Type B pancreatic cell (in vitro differentiated cells): ENCODE data around the gene HEATR5A. TPM values are rescaled to one million over a fixed set of nuclear protein-coding genes. Genes with fewer than 3 reads are reported as not detected.

ENCODE experiments used
- DNase-seq: peaks from one replicate; pipeline ENCODE4 v3.0.0; 2021; ENCODE audit warnings: mixed read lengths; ENCODE audit not compliant: unreplicated experiment; ENCODE audit errors: extremely low spot score
- H3K27ac Mint-ChIP-seq: 2 replicates; pipeline ENCODE4 v1.8.0; 2021; ENCODE audit warnings: mild to moderate bottlenecking, mixed read lengths
- H3K27me3 Mint-ChIP-seq: 2 replicates; pipeline ENCODE4 v1.8.0; 2021; ENCODE audit warnings: mixed read lengths
- H3K36me3 Mint-ChIP-seq: 2 replicates; pipeline ENCODE4 v1.8.0; 2021; ENCODE audit warnings: mixed read lengths
- H3K4me1 Mint-ChIP-seq: one replicate; pipeline ENCODE4 v1.8.0; 2021; ENCODE audit warnings: mixed read lengths; ENCODE audit not compliant: unreplicated experiment
- H3K4me3 Mint-ChIP-seq: 2 replicates; pipeline ENCODE4 v1.8.0; 2021; ENCODE audit warnings: mild to moderate bottlenecking, mixed read lengths
- H3K9me3 Mint-ChIP-seq: 2 replicates; pipeline ENCODE4 v1.8.0; 2021; ENCODE audit warnings: mixed read lengths
- CTCF ChIP-seq: fragments of 200-600 bp; sonication (generic); conservative IDR thresholded peaks from 2 replicates; pipeline ENCODE4 v1.5.0; 2021; ENCODE audit warnings: antibody characterized with exemption, mild to moderate bottlenecking
- total RNA-seq: library from RNA; stranded (reverse); gene quantifications from 2 replicates; pipeline ENCODE4 v1.2.1, GENCODE V29; 2021; ENCODE audit warnings: low replicate concordance

Gene HEATR5A
- total RNA-seq, 1 donor from 2014 or later, result 26.3 TPM

GRCh38 chr14:31430634-31431264 lies 10.4 kb upstream of the HEATR5A start:
- no peak for DNase-seq
- H3K4me3 Mint-ChIP-seq, result no peak overlapping the region

DNA sequence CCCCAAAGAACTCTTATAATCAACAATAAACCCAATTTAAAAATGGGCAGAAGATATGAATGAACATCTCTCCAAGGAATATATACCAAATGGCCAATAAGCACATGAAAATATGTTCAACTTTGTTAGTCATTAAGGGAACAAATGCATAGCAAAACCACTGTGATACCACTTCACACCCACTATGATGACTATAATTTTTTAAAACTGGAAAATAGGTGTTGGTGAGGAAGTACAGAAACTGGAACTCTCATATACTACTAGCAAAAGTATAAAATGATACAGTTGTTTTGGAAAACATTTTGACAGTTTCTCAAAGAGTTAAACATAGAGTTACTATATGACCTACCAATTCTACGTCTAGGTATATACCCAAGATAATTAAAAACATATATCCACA lies 9.4 kb upstream of the HEATR5A start:
- H3K36me3 Mint-ChIP-seq, result peaks cover 8% of the 10 kb centered on the region
- no peak for DNase-seq
- H3K27me3 Mint-ChIP-seq, result no peaks in the 10 kb centered on the region
- H3K27ac Mint-ChIP-seq, result no peak overlapping the region
- H3K9me3 Mint-ChIP-seq, result peaks cover 5% of the 10 kb centered on the region
- no peak overlapping the region for H3K4me3 Mint-ChIP-seq
- TF ChIP-seq CTCF, result no peak
- no peaks in the 10 kb centered on the region for H3K4me1 Mint-ChIP-seq

More at GRCh38 chr14:31430634-31431264, 10.4 kb upstream of the HEATR5A start:
- Mint-ChIP-seq H3K27ac (no peak overlapping the region), H3K27me3 (no peaks in the 10 kb centered on the region), H3K4me1 (no peaks in the 10 kb centered on the region), H3K36me3 (peaks cover 8% of the 10 kb centered on the region), H3K9me3 (peaks cover 5% of the 10 kb centered on the region)
- TF ChIP-seq CTCF, result no peak

DNA sequence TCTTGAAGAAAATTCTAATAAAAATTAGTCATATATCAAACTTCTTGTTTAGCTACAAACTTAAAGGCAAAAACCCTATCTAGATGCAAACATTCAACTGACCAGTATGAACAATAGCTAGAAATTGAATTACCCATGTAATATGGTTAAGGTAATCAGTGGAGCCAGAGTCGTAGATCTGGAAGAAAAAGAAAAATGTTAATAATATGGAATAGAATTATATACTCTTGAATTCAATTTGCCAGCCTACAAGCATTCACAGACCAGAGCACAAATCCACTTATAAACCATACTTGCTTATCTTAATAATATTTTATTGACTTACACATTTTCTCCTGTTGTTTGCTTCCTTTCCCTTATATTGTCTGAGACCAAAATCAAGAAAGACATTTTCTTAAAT lies 7.7 kb upstream of the HEATR5A start:
- Mint-ChIP-seq H3K9me3 (peaks cover 5% of the 10 kb centered on the region), H3K27me3 (no peaks in the 10 kb centered on the region), H3K27ac (no peak overlapping the region), H3K4me1 (no peaks in the 10 kb centered on the region), H3K4me3 (no peak overlapping the region), H3K36me3 (peaks cover 8% of the 10 kb centered on the region)
- no peak for TF ChIP-seq CTCF
- DNase-seq, result no peak

- Mint-ChIP-seq H3K27ac (no peak overlapping the region), H3K4me1 (no peaks in the 10 kb centered on the region), H3K27me3 (no peaks in the 10 kb centered on the region), H3K4me3 (no peak overlapping the region), H3K36me3 (peaks cover 4% of the 10 kb centered on the region), H3K9me3 (no peaks in the 10 kb centered on the region)
- no peak for TF ChIP-seq CTCF
- no peak for DNase-seq
Measured at GRCh38 chr14:31426663-31427062, 6.3 kb upstream of the HEATR5A start.

DNA sequence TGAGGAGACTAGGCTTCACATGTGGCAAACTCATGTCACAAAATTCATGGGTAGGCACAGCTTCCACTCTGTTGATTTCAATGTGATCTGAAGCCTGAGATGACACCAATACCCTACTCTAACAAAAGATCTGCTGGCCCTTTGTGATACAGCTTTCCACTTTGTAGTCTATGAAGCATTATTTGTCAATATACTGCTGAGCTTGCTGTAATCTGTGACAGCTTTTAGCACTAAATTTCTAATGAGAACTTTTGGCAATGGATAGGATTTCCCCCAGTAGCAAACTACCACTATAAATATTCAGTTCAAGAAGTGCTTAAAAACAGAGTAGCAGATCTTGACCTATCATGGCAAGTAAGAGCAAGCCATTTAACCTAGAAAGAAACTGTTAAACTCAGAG lies 5.6 kb upstream of the HEATR5A start:
- no peaks in the 10 kb centered on the region for H3K4me1 Mint-ChIP-seq
- no peaks in the 10 kb centered on the region for H3K9me3 Mint-ChIP-seq
- H3K4me3 Mint-ChIP-seq, result no peak overlapping the region
- no peak overlapping the region for H3K27ac Mint-ChIP-seq
- no peak for DNase-seq
- no peaks in the 10 kb centered on the region for H3K27me3 Mint-ChIP-seq
- no peak for TF ChIP-seq CTCF
- H3K36me3 Mint-ChIP-seq, result peaks cover 4% of the 10 kb centered on the region
